IPS DF 19.7 (cell line): ENCODE results near the gene GFRA1.

Source experiments
- DNase-seq: peaks from one replicate; pipeline ENCODE4 v3.0.0-alpha.2; 2013; ENCODE audit warnings: low read depth, low spot score

GFRA1 gene

DNA sequence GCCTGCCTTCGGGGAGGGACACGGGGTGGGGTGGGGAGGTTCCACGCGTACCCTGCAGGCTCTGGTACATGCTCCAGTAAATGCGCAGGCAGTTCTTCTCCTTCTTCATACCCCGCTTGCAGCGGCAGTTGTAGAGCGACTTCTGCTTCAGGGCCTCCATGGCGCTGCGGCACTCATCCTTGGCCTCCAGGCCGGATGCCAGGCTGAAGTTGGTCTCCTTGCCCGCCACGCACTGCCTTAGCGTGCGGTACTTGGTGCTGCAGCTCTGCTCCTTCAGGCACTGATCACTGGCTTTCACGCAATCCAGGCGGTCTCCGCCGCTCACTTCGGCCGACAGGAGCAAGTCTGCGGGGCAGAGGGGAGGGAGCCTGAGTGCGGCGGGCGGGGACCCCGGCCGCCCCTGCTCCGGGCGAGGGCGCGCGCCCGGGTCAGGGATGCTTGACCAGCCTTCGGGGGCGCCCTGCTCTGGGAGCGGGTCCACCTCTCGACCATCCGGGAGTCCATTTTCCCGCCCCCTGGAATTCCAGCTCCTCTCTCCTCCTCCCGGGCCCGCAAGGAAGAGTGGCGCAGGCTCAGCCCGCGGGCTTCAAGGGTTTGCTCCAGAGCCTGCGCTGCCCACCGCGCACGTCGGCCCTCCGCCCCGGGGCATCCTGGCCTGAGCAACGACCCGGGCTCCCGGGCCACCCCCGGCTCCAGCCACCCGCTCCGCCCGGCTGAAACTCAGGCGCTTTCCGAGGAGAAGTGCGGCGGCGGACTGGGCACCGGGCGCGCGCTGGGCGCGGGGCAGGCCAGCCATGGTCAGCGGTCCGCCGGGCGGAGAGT is 2.0 kb downstream of the GFRA1 start:
- DNase-seq, result no peak

DNA sequence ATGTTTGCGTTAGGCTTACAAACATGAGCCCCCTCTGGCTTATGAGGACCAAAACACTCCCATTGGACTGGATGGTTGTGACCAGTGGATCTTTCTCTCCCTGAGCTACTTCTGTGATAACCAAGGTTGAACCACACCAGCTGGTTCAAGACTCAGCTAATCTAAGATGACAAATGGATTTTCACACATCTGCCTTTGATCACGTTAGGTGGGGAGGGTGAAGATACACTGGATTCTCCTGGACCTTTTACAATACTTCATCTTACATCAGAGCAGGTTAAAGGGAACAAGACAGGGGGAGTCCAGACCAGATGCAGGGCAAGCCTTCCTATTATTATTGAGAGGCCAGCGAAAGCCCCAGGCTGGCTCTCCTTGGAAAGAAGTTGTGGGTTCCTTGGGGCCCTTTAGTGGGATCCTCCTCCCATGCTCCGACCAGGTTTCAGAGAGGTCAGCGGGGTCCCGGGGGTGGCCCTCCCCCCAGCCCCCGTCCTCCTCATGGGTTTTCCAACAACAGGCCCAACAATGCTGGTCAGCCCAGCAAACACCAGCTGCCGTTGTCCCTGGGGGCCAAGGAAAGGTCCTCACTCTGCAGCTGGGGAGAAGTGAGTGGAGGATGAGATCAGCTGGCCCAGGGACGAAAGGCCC is 2.8 kb downstream of the GFRA1 start:
- no peak for DNase-seq

DNA sequence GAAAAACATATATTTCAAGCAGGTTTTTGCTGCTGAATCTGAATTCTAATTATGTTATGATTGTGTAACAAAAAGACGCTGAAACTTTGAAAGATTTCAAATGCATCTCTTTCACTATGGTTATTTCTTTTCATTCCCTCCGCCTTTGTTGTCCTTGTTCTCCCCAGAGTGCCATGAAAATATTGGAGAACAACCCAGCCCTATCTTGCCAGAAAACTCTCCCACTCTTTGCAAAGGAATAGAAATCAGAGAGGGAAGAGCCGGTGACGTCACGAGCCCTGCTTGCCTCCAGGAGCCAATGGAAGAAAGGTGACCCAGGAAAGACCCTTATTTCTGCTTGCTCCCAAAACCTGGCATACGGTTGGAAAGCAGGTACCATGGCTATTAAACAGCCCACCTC is 3.4 kb downstream of the GFRA1 start:
- DNase-seq, result no peak

DNA sequence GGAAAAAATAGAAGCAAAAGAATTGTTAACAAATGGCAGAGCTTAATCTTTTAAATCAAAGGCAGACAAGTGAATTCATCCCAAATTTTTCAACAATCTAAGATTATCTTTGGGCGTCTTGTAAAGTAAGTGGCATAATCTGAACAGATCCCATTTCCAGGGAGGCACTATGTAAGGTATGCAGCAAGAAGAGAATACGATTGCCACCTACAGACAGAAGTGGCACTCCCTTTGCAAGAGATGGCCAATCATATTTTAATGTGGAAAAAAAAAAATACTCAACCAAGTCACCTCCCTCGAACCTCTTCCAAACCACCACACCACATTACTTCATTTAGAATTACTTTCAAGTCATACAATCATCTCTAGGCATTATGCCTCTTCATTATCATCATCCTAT is 4.0 kb downstream of the GFRA1 start:
- DNase-seq, result no peak

DNA sequence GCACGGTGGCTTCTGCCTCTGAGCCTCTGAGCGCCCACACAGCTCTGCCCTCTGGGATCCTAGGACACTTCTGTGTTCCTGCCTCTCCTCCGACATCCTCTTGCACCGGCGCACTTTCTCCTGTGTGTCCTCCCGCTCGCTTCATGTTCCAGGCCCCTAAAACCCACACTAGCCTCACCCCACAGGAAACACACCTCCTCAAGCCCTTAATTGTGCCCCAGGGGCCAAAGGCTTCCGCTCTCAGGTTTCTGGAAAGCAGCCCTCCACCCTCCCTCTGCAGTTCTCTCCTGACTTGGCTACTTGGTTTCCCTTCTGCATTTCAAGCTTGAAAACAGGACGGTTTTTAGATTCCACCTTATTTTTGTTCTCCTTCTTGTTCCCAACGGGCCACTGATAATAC is 7.3 kb downstream of the GFRA1 start:
- no peak for DNase-seq

DNA sequence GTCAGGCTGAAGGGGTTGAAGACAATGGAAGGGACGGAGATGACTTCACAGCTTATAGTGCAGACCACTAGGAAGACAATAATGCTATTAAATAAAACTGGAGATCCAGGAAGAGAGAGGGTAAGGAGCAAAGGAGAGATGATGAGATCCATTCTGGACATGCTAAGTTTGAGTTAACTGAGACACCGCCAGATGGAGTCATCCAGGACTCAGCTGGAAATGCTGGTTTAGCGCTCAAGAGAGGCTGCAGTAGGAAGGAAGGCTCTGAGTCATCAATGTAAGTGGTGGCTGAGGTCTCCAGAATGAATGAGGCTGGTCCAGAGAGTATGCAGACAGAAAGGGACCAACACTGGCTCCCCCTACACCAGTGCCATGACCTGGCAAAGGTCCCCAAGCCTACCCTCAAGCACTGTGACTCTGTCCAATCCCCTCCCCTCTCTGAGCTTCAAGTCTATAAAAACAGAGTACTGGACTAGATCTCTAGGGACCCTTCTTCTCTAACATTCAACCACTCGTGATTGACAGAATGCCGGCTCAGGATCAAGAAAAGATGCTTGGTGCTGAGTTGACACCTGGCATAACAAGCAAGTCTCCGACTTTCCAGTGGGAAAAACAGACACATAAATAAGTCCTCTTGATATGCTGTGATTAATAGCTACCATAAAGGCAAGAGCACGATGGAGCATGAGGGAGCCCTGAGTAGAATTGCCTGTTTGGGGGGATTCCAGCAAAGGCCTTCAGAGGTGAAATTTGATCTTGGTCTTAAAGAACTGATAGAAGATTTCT is 8.9 kb downstream of the GFRA1 start:
- no peak for DNase-seq

DNA sequence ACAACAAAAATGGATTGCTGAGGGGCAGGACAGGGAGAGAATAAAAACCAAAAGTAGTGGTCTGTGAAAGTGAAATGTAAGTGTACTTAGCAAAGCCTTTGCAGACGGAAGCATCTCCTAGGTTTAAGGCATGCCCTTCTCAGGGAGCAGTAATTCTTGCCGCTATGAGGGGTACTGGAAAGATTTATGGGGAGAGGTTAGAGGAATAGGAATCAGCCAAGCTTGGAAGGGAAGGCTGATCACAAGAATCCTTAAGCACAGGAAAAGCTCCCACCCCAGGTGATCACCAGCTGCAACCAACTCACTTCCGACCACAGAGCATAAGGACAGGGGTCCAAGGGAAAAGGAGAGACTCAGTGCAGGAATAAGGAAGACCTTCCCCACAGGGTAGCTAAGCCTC is 10.3 kb downstream of the GFRA1 start:
- DNase-seq, result no peak

DNA sequence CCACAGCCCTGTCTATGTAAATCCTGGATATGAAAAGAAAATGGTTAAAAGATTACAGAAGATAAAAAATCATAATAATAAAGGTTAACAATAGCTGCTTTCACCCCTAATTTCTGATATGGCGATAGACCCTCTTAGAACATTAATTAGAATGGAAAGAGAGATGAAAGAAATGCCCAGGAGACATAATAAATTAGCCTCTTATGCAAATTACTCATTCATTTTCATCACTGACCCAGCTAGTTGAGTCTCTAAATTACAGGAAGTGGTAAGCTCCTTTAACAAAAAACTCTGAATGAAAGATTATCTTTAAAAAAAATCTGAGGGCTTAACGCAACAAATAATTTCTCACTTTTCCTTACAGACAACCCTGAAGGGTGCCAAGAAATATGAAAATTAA is 12.4 kb downstream of the GFRA1 start:
- no peak for DNase-seq

DNA sequence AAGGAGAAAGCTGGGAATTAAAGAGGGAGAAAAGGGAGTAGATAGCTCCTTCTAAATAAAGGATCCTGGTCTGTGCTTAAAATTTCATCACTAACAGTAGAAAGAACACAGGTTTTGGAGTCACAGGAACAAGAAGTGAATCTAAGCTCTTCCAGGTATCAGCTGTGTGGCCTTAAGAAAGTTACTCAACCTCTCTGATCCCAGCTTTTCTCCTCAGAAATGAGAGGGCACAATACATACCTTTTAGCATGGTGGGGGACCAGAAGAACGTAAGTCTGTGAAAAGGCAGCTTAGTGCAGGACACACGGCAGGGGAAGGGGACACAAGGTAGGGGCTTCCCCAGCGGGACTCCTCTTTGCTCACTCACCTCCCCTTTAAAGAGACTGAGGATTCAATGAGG is 13.4 kb downstream of the GFRA1 start:
- DNase-seq, result no peak

DNA sequence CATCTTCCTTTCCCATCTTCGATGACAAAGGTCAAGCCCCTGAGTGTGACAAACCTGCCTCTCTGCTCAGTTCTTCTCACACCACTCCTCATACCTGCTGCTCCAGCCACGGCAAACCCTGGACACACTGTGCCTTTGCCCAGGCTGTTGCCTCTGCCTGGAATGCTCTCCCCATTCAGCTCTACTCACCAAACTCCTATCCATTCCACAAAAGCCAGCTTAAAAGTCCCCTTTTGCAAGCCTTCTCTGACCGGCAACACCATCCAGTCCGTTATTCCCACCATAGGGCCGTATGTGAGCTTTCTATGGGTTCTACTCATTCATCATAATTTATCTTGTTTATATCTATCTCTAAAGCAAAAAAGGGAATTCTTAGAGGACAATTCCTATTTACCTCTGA is 15.2 kb downstream of the GFRA1 start:
- DNase-seq, result no peak

DNA sequence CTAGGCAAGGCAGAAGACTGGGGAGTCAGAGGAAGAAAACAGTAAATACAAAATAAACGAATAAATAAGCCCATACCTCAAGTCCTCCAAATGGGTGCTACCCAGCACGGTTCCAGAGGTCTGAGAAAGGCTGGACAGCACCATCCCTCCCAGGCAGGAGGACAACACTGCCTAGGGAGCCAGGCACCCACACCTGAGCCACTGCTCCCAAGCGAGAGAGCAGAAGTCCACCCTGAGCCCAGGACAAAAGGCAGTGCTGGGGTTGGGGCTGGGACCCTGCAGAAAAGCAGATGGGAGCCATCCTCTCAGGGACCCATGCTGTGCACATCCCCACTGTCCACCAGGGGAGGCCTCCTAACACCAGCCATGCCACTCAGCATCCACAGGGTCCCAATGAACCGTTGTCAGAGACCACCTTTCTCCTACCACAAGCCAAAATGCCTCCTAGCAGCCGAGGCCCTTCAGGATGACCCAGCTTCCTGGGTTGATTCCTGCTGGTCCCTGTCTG is 16.2 kb downstream of the GFRA1 start:
- no peak for DNase-seq

DNA sequence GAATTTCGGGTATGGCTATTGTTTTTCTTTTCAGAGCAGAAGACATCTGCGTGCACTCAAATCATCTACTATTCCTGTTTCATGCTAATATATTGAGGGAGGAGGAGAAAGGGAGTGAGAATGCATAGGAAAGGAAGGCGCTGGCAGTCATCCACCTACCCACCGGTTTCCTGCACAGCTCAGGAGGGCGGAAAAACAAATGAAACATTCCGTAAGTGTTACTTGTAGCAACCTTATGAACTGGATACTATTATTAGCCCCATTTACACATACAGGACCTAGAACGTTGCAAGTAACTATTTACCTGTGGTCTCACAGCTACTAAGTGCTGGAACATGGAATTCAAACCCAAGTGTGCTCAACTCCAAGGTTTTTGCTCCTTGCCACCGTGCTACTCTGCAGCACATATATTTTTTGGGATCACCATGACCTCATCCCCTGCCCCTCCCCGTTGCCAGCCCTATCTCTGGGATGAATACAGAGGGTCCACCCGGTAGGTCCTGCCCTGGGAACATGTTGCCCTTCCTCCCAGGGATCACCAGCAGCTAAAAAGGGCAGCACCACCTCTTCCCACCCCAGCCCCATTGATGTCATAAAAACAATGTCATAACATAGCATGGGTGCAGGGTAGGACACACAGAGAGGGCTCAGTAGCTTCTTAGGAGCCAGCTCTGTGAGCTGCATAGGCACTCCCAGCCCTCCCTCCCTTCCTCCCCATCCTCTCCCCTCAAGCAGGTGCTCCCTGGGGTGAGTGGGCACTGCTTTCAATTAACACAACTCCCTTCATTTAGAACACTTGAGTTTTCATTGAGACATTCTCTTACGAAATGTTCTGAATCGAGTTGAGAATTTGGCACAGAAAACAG is 16.9 kb downstream of the GFRA1 start:
- no peak for DNase-seq

DNA sequence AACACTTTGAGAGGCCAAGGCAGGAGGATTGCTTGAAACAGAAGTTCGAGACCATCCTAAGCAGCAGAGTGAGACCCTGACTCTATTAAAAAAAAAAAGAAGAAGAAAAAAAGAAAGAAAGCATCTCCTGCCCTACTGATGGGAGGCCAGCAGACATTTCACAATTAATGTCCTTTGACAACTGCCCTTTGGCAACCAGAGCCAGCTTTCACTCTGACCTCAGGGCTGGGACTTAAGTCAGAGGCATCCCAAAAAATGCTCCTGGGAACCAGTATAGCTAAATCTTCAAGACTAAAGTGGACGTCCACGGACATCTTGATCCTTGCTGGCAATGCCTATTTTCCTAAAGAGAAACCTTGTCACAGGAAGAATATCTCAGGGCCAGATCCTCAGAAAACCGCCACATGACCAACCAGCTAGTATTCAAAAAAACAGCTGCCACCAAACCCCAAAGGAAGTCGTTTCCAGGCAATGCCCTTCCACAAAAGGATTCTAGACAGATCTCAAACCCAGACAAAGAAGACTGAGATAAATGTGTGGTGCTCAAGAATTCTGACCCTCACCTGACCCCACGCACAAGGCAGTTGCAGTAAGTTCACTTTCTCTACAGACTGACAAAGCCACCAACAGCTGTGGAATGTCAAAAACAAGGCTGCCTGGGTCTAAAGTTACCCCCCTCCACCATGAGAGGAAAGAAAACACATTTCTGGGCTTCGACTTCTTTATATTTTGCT is 18.4 kb downstream of the GFRA1 start:
- no peak for DNase-seq

DNA sequence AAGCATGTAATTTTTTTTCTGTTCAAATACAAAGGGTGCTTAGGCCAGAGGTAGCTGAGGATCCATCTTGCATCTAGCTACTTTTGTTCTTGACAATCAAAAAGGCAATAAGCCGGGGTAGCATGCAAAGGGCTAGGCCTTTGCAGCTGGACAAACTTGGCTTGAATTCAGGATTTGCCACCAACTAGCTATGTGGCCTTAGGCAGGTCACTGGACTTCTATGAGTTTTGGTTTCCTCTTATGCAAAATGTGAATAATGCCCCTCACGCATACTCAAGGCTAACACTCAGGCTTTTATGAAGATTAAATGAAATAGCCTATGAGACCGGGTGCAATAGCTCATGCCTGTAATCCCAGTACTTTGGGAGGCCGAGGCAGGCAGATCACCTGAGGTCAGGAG is 19.3 kb downstream of the GFRA1 start:
- DNase-seq, result no peak

DNA sequence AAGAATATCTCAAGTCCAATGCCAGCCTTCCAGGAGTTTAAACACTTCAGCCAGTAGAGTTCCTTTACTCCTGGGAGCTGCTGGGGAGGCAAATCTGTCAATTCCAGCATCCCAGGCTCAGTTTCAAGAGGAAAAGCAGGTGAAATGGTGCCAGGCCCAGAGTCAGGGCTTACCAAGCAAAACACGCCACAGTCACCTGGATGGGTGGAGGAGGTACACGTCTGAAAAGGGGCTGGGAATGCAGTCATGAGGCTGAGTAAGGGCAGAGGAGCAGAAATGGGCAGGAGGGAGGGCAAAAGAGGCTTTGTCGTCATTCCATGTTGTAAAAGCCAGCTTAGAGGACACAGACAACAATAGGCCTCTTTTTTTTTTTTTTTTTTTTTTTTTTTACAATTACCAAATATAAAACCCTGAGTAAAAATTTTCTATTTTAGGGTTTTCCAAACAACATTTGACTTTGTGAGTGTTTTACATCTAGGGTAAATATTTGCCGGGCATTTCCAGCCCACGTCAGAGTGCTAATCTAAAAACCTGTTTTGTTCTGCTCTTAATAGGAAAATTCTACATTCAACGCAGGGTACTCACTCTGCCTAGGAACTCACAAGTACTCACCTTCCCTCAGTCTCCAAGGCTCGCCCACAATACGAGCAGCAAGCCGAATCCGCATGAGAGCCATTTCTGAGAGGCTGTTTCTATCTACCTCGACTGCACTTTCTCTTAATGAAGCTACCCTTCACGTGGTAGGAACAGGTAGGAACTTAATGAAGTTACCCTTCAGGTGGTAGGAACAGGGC is 21.2 kb downstream of the GFRA1 start:
- DNase-seq, result no peak

DNA sequence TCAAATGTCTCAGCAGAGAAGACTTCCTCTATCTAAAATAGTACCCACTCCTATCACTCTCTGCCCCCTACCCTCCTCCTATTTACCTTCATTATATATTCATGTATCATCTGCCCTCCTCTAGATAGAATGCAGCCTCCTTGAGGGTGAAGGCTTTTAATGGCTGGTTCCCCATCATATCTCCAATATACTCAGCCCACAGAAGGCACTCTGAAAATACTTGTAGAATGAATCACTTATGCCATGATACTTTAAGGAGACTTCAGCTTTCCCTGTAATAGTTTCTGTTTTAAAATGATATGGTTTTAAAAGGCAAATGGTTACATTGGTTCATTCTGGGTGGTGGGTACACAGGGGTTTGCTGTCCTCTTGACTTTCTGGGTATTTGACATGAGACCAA is 25.3 kb downstream of the GFRA1 start:
- DNase-seq, result no peak

DNA sequence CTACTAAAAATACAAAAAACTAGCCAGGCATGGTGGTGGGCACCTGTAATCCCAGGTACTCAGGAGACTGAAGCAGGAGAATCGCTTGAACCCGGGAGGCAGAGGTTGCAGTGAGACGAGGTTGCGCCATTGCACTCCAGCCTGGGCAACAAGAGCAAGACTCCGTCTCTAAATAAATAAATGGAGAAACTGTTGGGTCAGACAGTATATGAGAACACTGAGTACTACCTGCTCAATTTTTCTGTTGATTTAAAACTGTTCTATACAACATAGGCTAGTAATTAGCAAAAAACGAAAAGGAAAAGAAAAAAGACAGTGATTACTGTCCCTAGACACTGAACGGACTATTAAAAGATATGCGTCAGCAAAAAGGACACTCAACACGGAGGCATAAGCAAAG is 26.7 kb downstream of the GFRA1 start:
- DNase-seq, result no peak

DNA sequence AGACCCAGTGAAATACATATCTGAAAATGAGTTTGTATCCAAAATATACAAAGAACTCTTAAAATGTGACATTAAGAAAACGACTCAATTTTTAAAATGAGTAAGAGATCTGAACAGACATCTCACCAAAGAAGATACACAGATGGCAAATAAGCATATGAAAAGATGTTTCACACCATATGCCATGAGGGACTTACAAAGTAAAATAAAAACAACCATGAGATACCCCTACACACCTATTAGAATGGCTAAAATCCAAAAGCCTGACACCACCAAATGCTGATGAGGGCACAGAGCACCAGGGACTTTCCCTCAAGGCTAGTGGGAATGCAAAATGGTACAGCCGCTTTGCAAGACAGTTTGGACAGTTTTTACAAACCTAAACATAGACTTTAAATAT is 27.9 kb downstream of the GFRA1 start:
- DNase-seq, result no peak

DNA sequence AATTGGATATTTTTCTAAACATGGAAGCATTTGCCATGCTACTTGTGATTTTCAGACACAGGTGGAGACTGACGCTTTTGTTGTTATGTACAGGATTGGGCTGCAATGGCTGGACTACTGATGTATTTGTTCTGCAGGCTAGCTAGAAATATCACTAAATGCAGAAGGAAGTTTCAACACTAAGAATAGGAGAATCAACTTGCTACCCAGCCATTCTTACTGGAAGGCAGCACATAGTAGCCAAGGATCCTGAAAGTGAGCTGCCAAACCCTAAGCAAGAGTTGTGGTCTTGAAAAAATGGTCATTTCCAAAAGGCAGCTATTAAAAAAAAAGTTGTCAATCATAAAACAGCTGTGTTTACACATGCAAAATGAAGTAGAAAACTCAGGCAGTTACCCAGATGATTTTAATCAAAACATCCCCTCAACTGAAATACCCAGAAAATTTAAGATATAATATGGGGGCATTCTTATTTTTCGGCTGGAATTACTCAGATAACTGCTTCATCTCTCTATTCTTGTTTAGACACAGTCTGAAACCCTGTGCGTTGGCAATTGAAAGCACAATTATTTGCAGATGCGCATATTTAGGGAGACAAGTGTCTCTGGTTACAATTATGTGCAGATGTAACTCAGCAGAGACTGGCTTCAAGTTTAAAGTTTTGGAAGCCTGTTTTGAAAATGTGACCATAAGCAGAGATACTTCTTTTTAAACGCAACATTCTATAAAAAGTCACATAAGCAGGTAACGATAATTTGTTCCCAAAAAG is 31.2 kb downstream of the GFRA1 start:
- no peak for DNase-seq
